SK-N-SH (cell line): ENCODE measurements around the gene SCN1B. TPM values are rescaled to one million over a fixed set of nuclear protein-coding genes. Genes with fewer than 3 reads are reported as not detected.

ENCODE experiments used
- CTCF ChIA-PET: fragments of 300-600, 350-600 bp; formaldehyde crosslinking; extraction: SDS; loops from one replicate; lab custom pipeline; 2021; lab: Yijun Ruan, JAX
- POLR2A ChIA-PET: fragments of 350-600 bp; sonication (Branson Sonifier 250); formaldehyde crosslinking; extraction: SDS; loops from one replicate; lab custom pipeline; 2020; ENCODE audit warnings: antibody characterized with exemption, inconsistent platforms; lab: Yijun Ruan, JAX
- DNase-seq: peaks from one replicate; pipeline ENCODE4 v3.0.0; 2012
- H2AFZ ChIP-seq: fragments of 200-600 bp; sonication (generic); 2 replicates; pipeline ENCODE4 v1.8.1; 2016; ENCODE audit warnings: antibody characterized with exemption, mild to moderate bottlenecking, low read depth
- H3F3A ChIP-seq: fragments of 200-600 bp; sonication (generic); replicated peaks from 2 replicates; pipeline ENCODE3; 2016; ENCODE audit warnings: antibody characterized with exemption, mild to moderate bottlenecking; ENCODE audit not compliant: insufficient read depth
- H3K27ac ChIP-seq, 2 experiments: fragments of 200-500 bp in 1 of 2; fragments of 200-600 bp in 1 of 2; sonication (Bioruptor generic) in 1 of 2; sonication (generic), shearing (Covaris generic) in 1 of 2; 2 replicates each; pipeline versions ENCODE4 v1.5.1 to v1.6.1; 2014 to 2016; ENCODE audit warnings: low read depth in 2 of 2, inconsistent platforms in 1 of 2, low read length in 1 of 2, mild to moderate bottlenecking in 1 of 2, mixed read lengths in 1 of 2
- H3K27me3 ChIP-seq: fragments of 200-600 bp; sonication (generic), shearing (Covaris generic); 2 replicates; pipeline ENCODE4 v1.6.1; 2016; ENCODE audit warnings: mixed run types; ENCODE audit not compliant: insufficient read depth
- H3K36me3 ChIP-seq, 2 experiments: fragments of 200-500 bp in 1 of 2; fragments of 200-600 bp in 1 of 2; sonication (Bioruptor generic) in 1 of 2; sonication (generic) in 1 of 2; replicated peaks in 1 of 2; 2 replicates each; pipeline versions ENCODE3 to v1.5.1; 2014 to 2016; ENCODE audit warnings: low read length in 1 of 2, mild to moderate bottlenecking in 1 of 2; ENCODE audit not compliant: insufficient read depth in 2 of 2, control insufficient read depth in 1 of 2
- H3K4me1 ChIP-seq, 2 experiments: fragments of 200-500 bp in 1 of 2; fragments of 200-600 bp in 1 of 2; sonication (Bioruptor generic) in 1 of 2; sonication (generic), shearing (Covaris generic) in 1 of 2; 2 replicates each; pipeline versions ENCODE4 v1.5.1 to v1.6.1; 2014 to 2016; ENCODE audit warnings: low read depth in 1 of 2, low read length in 1 of 2, mixed run types in 1 of 2; ENCODE audit not compliant: insufficient read depth in 2 of 2, control insufficient read depth in 1 of 2
- H3K4me2 ChIP-seq: fragments of 200-600 bp; sonication (generic), shearing (Covaris generic); 2 replicates; pipeline ENCODE4 v1.6.1; 2017; ENCODE audit warnings: mixed run types
- H3K4me3 ChIP-seq, 2 experiments: fragments of 200-500 bp in 1 of 2; fragments of 200-600 bp in 1 of 2; sonication (Bioruptor generic) in 1 of 2; sonication (generic), shearing (Covaris generic) in 1 of 2; 2 replicates each; pipeline versions ENCODE4 v1.5.1 to v1.8.1; 2014 to 2016; ENCODE audit warnings: low read depth in 2 of 2, inconsistent platforms in 1 of 2, low read length in 1 of 2, mild to moderate bottlenecking in 1 of 2, mixed read lengths in 1 of 2, moderate library complexity in 1 of 2
- H3K79me2 ChIP-seq: fragments of 200-600 bp; sonication (generic); 2 replicates; pipeline ENCODE4 v1.8.1; 2017; ENCODE audit warnings: mild to moderate bottlenecking; ENCODE audit not compliant: insufficient read depth
- H3K9ac ChIP-seq: fragments of 200-600 bp; sonication (generic); 2 replicates; pipeline ENCODE4 v1.6.1; 2017; ENCODE audit warnings: mixed run types
- H3K9me2 ChIP-seq: fragments of 200-600 bp; sonication (generic); 2 replicates; pipeline ENCODE4 v1.6.1; 2017; ENCODE audit warnings: mixed run types
- H3K9me3 ChIP-seq: fragments of 200-600 bp; sonication (generic); 2 replicates; pipeline ENCODE4 v1.6.1; 2017; ENCODE audit warnings: mixed run types, mild to moderate bottlenecking, moderate library complexity
- H4K20me1 ChIP-seq: fragments of 200-600 bp; sonication (generic); 2 replicates; pipeline ENCODE4 v1.6.1; 2017; ENCODE audit warnings: mild to moderate bottlenecking, mixed run types; ENCODE audit not compliant: insufficient read depth
- CTCF ChIP-seq: fragments of 200-600 bp; sonication (generic); IDR thresholded peaks from 2 replicates; pipeline ENCODE4 v1.6.1; 2017; ENCODE audit warnings: antibody characterized with exemption, mild to moderate bottlenecking, moderate library complexity
- EZH2phosphoT487 ChIP-seq: fragments of 200-600 bp; sonication (generic); IDR thresholded peaks from 2 replicates; pipeline ENCODE4 v1.6.1; 2017; ENCODE audit warnings: low read depth, mixed run types, mild to moderate bottlenecking, antibody characterized with exemption, moderate library complexity, borderline replicate concordance
- FOSL2 ChIP-seq: IDR thresholded peaks from 2 replicates; pipeline ENCODE4 v1.4.0; 2012; ENCODE audit warnings: low read depth, mild to moderate bottlenecking, moderate library complexity, borderline replicate concordance
- FOXJ3 ChIP-seq: sonication (generic); formaldehyde crosslinking; IDR thresholded peaks from 2 replicates; pipeline ENCODE4 v1.5.1; 2020; ENCODE audit warnings: mild to moderate bottlenecking, missing genetic modification reagents
- JUND ChIP-seq: IDR thresholded peaks from 2 replicates; pipeline ENCODE4 v1.4.0; 2012
- NRF1 ChIP-seq: IDR thresholded peaks from 2 replicates; pipeline ENCODE4 v1.6.1; 2012; ENCODE audit warnings: low read depth, mild to moderate bottlenecking, low read length
- REST ChIP-seq: IDR thresholded peaks from 2 replicates; pipeline ENCODE4 v1.6.1; 2012; ENCODE audit warnings: mild to moderate bottlenecking, low read depth, low read length, moderate library complexity
- RFX5 ChIP-seq: IDR thresholded peaks from 2 replicates; pipeline ENCODE4 v1.6.1; 2012; ENCODE audit warnings: mild to moderate bottlenecking, improper control_type of control experiment, low read length
- SIN3A ChIP-seq: IDR thresholded peaks from 2 replicates; pipeline ENCODE4 v1.6.1; 2012; ENCODE audit warnings: low read depth, mild to moderate bottlenecking, low read length, moderate library complexity, borderline replicate concordance
- SMC3 ChIP-seq: IDR thresholded peaks from 2 replicates; pipeline ENCODE4 v1.6.1; 2012; ENCODE audit warnings: low read depth, low read length, improper control_type of control experiment
- TAF1 ChIP-seq: IDR thresholded peaks from 2 replicates; pipeline ENCODE4 v1.6.1; 2012; ENCODE audit warnings: low read depth, mild to moderate bottlenecking, low read length, moderate library complexity, borderline replicate concordance
- TCF12 ChIP-seq: IDR thresholded peaks from 2 replicates; pipeline ENCODE4 v1.4.0; 2012
- USF1 ChIP-seq: IDR thresholded peaks from 2 replicates; pipeline ENCODE4 v1.4.0; 2012; ENCODE audit warnings: low read depth, borderline replicate concordance
- USF2 ChIP-seq: fragments of 150-350 bp; IDR thresholded peaks from 2 replicates; pipeline ENCODE4 v1.6.1; 2017; ENCODE audit warnings: antibody characterized with exemption, low read length, low read depth, borderline replicate concordance
- YY1 ChIP-seq: IDR thresholded peaks from 2 replicates; pipeline ENCODE4 v1.4.0; 2012; ENCODE audit warnings: low read depth, mild to moderate bottlenecking
- ZBTB33 ChIP-seq: IDR thresholded peaks from 2 replicates; pipeline ENCODE4 v1.4.0; 2012; ENCODE audit warnings: low read depth, borderline replicate concordance
- WGBS: methylation state at CpG from one replicate; pipeline ENCODE4 v1.1.6; 2017; ENCODE audit warnings: low lambda C conversion rate; 5-methylcytosine and 5-hydroxymethylcytosine counted together
- polyA plus RNA-seq, 3 experiments: library from polyadenylated mRNA; depleted of rRNA; stranded (reverse); fragments of >200 nt; gene quantifications; 2 replicates each; pipeline ENCODE4 v1.2.3, GENCODE V29; 2012

The SCN1B gene
- polyA plus RNA-seq, 1 of the 3 experiments (the other 2 are of a cell fraction), result 10.5 TPM

- POLR2A ChIA-PET, result no interaction called here
- Histone ChIP-seq H3K36me3 (no peaks in the 10 kb centered on the region), H3K79me2 (no peaks in the 10 kb centered on the region), H3K9me2 (no peaks in the 10 kb centered on the region), H2AFZ (no peak overlapping the region), H3K4me3 (no peak overlapping the region), H3K9me3 (no peaks in the 10 kb centered on the region), H3F3A (no peaks in the 10 kb centered on the region), H3K9ac (no peak overlapping the region), H3K4me2 (no peak overlapping the region), H4K20me1 (no peaks in the 10 kb centered on the region), H3K27me3 (no peaks in the 10 kb centered on the region), H3K27ac (no peak overlapping the region), H3K4me1 (peaks cover 10 to 15% of the 10 kb centered on the region in 2 experiments; a peak in 2 of 4 replicates)
- no peak for DNase-seq
- CTCF ChIA-PET, result interaction anchor here (0.7 to 5.0 kb wide), 13 partner anchors 8 to 68 kb away, joined by 3 to 49 read pairs (median 5); partner anchors contain the start of genes FXYD3 and LGI4
- TF ChIP-seq SIN3A, result no peak
- no peak for TF ChIP-seq JUND
- TF ChIP-seq RFX5, result no peak
- no peak for TF ChIP-seq EZH2phosphoT487
- no peak for TF ChIP-seq CTCF
- TF ChIP-seq ZBTB33, result no peak
- TF ChIP-seq TCF12, result no peak
- no peak for TF ChIP-seq SMC3
- TF ChIP-seq TAF1, result no peak
- no peak for TF ChIP-seq YY1
- TF ChIP-seq NRF1, result no peak
- TF ChIP-seq FOSL2, result no peak
- TF ChIP-seq FOXJ3 (CRISPR knock-in tag), result no peak
- TF ChIP-seq USF1, result no peak
- no peak for TF ChIP-seq REST
- TF ChIP-seq USF2, result no peak
- WGBS, result 79% methylated on average over 8 of the region's 8 CpGs
Measured at GRCh38 chr19:35089554-35089953, 59.3 kb downstream of the SCN1B start.
